Mesenchymal stem cell (in vitro differentiated cells and primary cell): ENCODE data around the gene GLT6D1.

Experiments used
- DNase-seq: peaks from one replicate; pipeline ENCODE4 v3.0.0-alpha.2; 2013
- H2AFZ ChIP-seq: one replicate; pipeline ENCODE4 v1.6.1; 2013; ENCODE audit warnings: low read depth, mild to moderate bottlenecking, control low read depth, inconsistent platforms, low read length, moderate library complexity
- H2AK5ac ChIP-seq: 2 replicates; pipeline ENCODE4 v1.6.1; 2013; ENCODE audit warnings: low read length, moderate library complexity, mild to moderate bottlenecking, inconsistent platforms; ENCODE audit not compliant: severe bottlenecking
- H2BK120ac ChIP-seq: one replicate; pipeline ENCODE4 v1.6.1; 2013; ENCODE audit warnings: low read depth, mild to moderate bottlenecking, inconsistent platforms, low read length, moderate library complexity
- H2BK12ac ChIP-seq, 2 experiments: one replicate each; pipeline ENCODE4 v1.6.1; 2013; ENCODE audit warnings: inconsistent platforms in 2 of 2, low read length in 2 of 2, mild to moderate bottlenecking in 2 of 2, moderate library complexity in 2 of 2, control low read depth in 1 of 2
- H2BK15ac ChIP-seq: one replicate; pipeline ENCODE4 v1.6.1; 2013; ENCODE audit warnings: mild to moderate bottlenecking, low read depth, inconsistent platforms; ENCODE audit not compliant: poor library complexity, severe bottlenecking
- H2BK5ac ChIP-seq: 2 replicates; pipeline ENCODE4 v1.6.1; 2013; ENCODE audit warnings: low read depth, mild to moderate bottlenecking, low read length, control low read depth, inconsistent platforms; ENCODE audit not compliant: poor library complexity, severe bottlenecking
- H3K14ac ChIP-seq, 2 experiments: one replicate each; pipeline ENCODE4 v1.6.1; 2013; ENCODE audit warnings: inconsistent platforms in 2 of 2, low read length in 2 of 2, control low read depth in 1 of 2, mild to moderate bottlenecking in 1 of 2, moderate library complexity in 1 of 2
- H3K18ac ChIP-seq, 2 experiments: one replicate each; pipeline ENCODE4 v1.6.1; 2013; ENCODE audit warnings: inconsistent platforms in 2 of 2, low read length in 2 of 2, control low read depth in 1 of 2, low read depth in 1 of 2, mild to moderate bottlenecking in 1 of 2
- H3K23ac ChIP-seq, 2 experiments: one replicate each; pipeline ENCODE4 v1.6.1; 2013; ENCODE audit warnings: inconsistent platforms in 2 of 2, low read length in 2 of 2, mild to moderate bottlenecking in 2 of 2, moderate library complexity in 2 of 2, control low read depth in 1 of 2
- H3K27ac ChIP-seq: 2 replicates; pipeline ENCODE4 v1.5.1; 2013; ENCODE audit warnings: mild to moderate bottlenecking, moderate library complexity, low read length, control low read depth, inconsistent platforms; ENCODE audit not compliant: poor library complexity, severe bottlenecking
- H3K27me3 ChIP-seq, 2 experiments: 2 replicates each; pipeline versions ENCODE4 v1.6.1 to v1.7.0; 2013; ENCODE audit warnings: low read length in 2 of 2, mild to moderate bottlenecking in 2 of 2, moderate library complexity in 2 of 2, control low read depth in 1 of 2, inconsistent platforms in 1 of 2; ENCODE audit not compliant: control insufficient read depth in 1 of 2, insufficient read depth in 1 of 2
- H3K36me3 ChIP-seq, 2 experiments: 2 replicates each; pipeline versions ENCODE4 v1.6.1 to v1.7.0; 2013; ENCODE audit warnings: low read length in 2 of 2, control low read depth in 1 of 2, inconsistent platforms in 1 of 2, low read depth in 1 of 2, mild to moderate bottlenecking in 1 of 2; ENCODE audit not compliant: insufficient read depth in 2 of 2, control insufficient read depth in 1 of 2
- H3K4ac ChIP-seq, 2 experiments: one replicate each; pipeline ENCODE4 v1.6.1; 2013; ENCODE audit warnings: inconsistent platforms in 2 of 2, low read length in 2 of 2, mild to moderate bottlenecking in 2 of 2, moderate library complexity in 2 of 2, control low read depth in 1 of 2, low read depth in 1 of 2
- H3K4me1 ChIP-seq: 2 replicates; pipeline ENCODE4 v1.6.1; 2013; ENCODE audit warnings: low read depth, low read length, control low read depth; ENCODE audit not compliant: control insufficient read depth, insufficient read depth
- H3K4me2 ChIP-seq: 2 replicates; pipeline ENCODE4 v1.6.1; 2013; ENCODE audit warnings: low read length, mild to moderate bottlenecking, inconsistent platforms; ENCODE audit not compliant: poor library complexity, severe bottlenecking
- H3K4me3 ChIP-seq, 2 experiments: 2 replicates each; pipeline versions ENCODE4 v1.5.1 to v1.7.0; 2013; ENCODE audit warnings: low read length in 2 of 2, mild to moderate bottlenecking in 2 of 2, control low read depth in 1 of 2, low read depth in 1 of 2; ENCODE audit not compliant: insufficient read depth in 1 of 2
- H3K79me1 ChIP-seq: replicated peaks from 2 replicates; pipeline ENCODE4 v1.6.1; 2013; ENCODE audit warnings: mild to moderate bottlenecking, control low read depth, low read length, inconsistent platforms; ENCODE audit not compliant: poor library complexity, severe bottlenecking
- H3K9ac ChIP-seq: 2 replicates; pipeline ENCODE4 v1.7.0; 2013; ENCODE audit warnings: mild to moderate bottlenecking, low read length, moderate library complexity
- H3K9me3 ChIP-seq: 2 replicates; pipeline ENCODE4 v1.7.0; 2013; ENCODE audit warnings: mild to moderate bottlenecking, low read length; ENCODE audit not compliant: control insufficient read depth
- H4K8ac ChIP-seq: one replicate; pipeline ENCODE4 v1.6.1; 2013; ENCODE audit warnings: inconsistent platforms, mild to moderate bottlenecking, low read length, moderate library complexity
- H4K91ac ChIP-seq: one replicate; pipeline ENCODE4 v1.6.1; 2013; ENCODE audit warnings: mild to moderate bottlenecking, low read length, inconsistent platforms
- WGBS: methylation state at CpG from one replicate; pipeline ENCODE4 v1.1.7; 2013; ENCODE audit warnings: mixed read lengths; 5-methylcytosine and 5-hydroxymethylcytosine counted together

GLT6D1 gene

GRCh38 chr9:135677641-135678168, 38.4 kb upstream of the GLT6D1 start:
- Histone ChIP-seq H3K18ac (no peak overlapping the region), H3K4me3 (no peak overlapping the region), H3K4ac (peak overlapping the region in 1 of 2 experiments; percentile 35), H3K79me1 (no peaks in the 10 kb centered on the region), H3K23ac (no peak overlapping the region), H2AFZ (no peak overlapping the region), H3K4me1 (peaks cover 2% of the 10 kb centered on the region), H3K4me2 (no peak overlapping the region), H2BK15ac (no peak overlapping the region), H3K9ac (no peak overlapping the region), H3K36me3 (no peaks in the 10 kb centered on the region), H2AK5ac (no peak overlapping the region), H3K14ac (no peak overlapping the region), H3K27me3 (peaks cover 0 to 6% of the 10 kb centered on the region in 2 experiments), H4K91ac (no peak overlapping the region), H4K8ac (no peak overlapping the region), H2BK120ac (no peak overlapping the region), H2BK5ac (no peak overlapping the region), H3K27ac (no peak overlapping the region), H3K9me3 (no peaks in the 10 kb centered on the region), H2BK12ac (no peak overlapping the region)
- no peak for DNase-seq
- 86% methylated on average over 22 of the region's 22 CpGs for WGBS

- H2BK12ac ChIP-seq: no peak overlapping the region
- H3K18ac ChIP-seq: no peak overlapping the region
- no peak overlapping the region for H3K4me2 ChIP-seq
- no peak overlapping the region for H2AK5ac ChIP-seq
- H3K14ac ChIP-seq: no peak overlapping the region
- H4K8ac ChIP-seq: no peak overlapping the region
- H3K4ac ChIP-seq: no peak overlapping the region
- H2AFZ ChIP-seq: no peak overlapping the region
- no peak overlapping the region for H3K4me3 ChIP-seq
- H3K9me3 ChIP-seq: no peaks in the 10 kb centered on the region
- H3K36me3 ChIP-seq: no peaks in the 10 kb centered on the region
- H2BK15ac ChIP-seq: no peak overlapping the region
- H3K27me3 ChIP-seq: peaks cover 0 to 8% of the 10 kb centered on the region in 2 experiments
- peaks cover 2% of the 10 kb centered on the region for H3K4me1 ChIP-seq
- no peaks in the 10 kb centered on the region for H3K79me1 ChIP-seq
- no peak overlapping the region for H2BK120ac ChIP-seq
- 87% methylated on average over 13 of the region's 13 CpGs for WGBS
- H2BK5ac ChIP-seq: no peak overlapping the region
- H4K91ac ChIP-seq: no peak overlapping the region
- no peak overlapping the region for H3K27ac ChIP-seq
- H3K9ac ChIP-seq: no peak overlapping the region
- no peak for DNase-seq
- no peak overlapping the region for H3K23ac ChIP-seq
Observed at GRCh38 chr9:135676891-135677290, 37.6 kb upstream of the GLT6D1 start.

GRCh38 chr9:135674977-135675376, 35.6 kb upstream of the GLT6D1 start:
- Histone ChIP-seq H3K4me1 (no peaks in the 10 kb centered on the region), H3K9me3 (no peaks in the 10 kb centered on the region), H3K23ac (no peak overlapping the region), H3K18ac (no peak overlapping the region), H2BK12ac (no peak overlapping the region), H2AK5ac (no peak overlapping the region), H3K4me3 (no peak overlapping the region), H2BK5ac (no peak overlapping the region), H3K27me3 (peaks cover 0 to 7% of the 10 kb centered on the region in 2 experiments), H2BK15ac (no peak overlapping the region), H3K36me3 (no peaks in the 10 kb centered on the region), H4K91ac (no peak overlapping the region), H3K4ac (no peak overlapping the region), H4K8ac (no peak overlapping the region), H3K27ac (no peak overlapping the region), H3K79me1 (no peaks in the 10 kb centered on the region), H3K4me2 (no peak overlapping the region), H3K14ac (no peak overlapping the region), H3K9ac (no peak overlapping the region), H2BK120ac (no peak overlapping the region), H2AFZ (no peak overlapping the region)
- no peak for DNase-seq
- 77% methylated on average over 10 of the region's 10 CpGs for WGBS

- Histone ChIP-seq H3K27ac (no peak overlapping the region), H3K79me1 (no peaks in the 10 kb centered on the region), H4K91ac (no peak overlapping the region), H3K23ac (no peak overlapping the region), H3K4me2 (no peak overlapping the region), H3K4ac (no peak overlapping the region), H2AK5ac (no peak overlapping the region), H3K36me3 (no peaks in the 10 kb centered on the region), H3K27me3 (peaks cover 0 to 7% of the 10 kb centered on the region in 2 experiments), H2BK15ac (no peak overlapping the region), H4K8ac (no peak overlapping the region), H3K18ac (no peak overlapping the region), H3K9ac (no peak overlapping the region), H3K4me1 (no peaks in the 10 kb centered on the region), H3K9me3 (no peaks in the 10 kb centered on the region), H3K14ac (no peak overlapping the region), H2BK5ac (no peak overlapping the region), H2AFZ (no peak overlapping the region), H2BK12ac (no peak overlapping the region), H2BK120ac (no peak overlapping the region), H3K4me3 (no peak overlapping the region)
- 69% methylated on average over 8 of the region's 8 CpGs for WGBS
- no peak for DNase-seq
Observed at GRCh38 chr9:135673941-135674340, 34.6 kb upstream of the GLT6D1 start.
